Psoas muscle (tissue), 8 donors: ENCODE data around the gene CPA4. TPM values are rescaled to one million over a fixed set of nuclear protein-coding genes. Genes with fewer than 3 reads are reported as not detected.

ENCODE experiments used
- ATAC-seq, 4 donors: fragments of 200-7000 bp; cut with Tn5 transposase; one replicate each; pipeline ENCODE4 v1.9.1; 2020; ENCODE audit warnings: moderate library complexity in 3 of 4, mild to moderate bottlenecking in 2 of 4
- DNase-seq, 2 donors: peaks; one replicate each; pipeline ENCODE4 v3.0.0-alpha.2; 2020
- H3K27ac ChIP-seq: fragments of 200-600 bp; one replicate; pipeline ENCODE4 v1.8.0; 2022
- H3K27me3 ChIP-seq, 3 donors: fragments of 200-600 bp in 1 of 3; one replicate each; pipeline versions ENCODE4 v1.6.1 to v1.8.0; 2013 to 2022; ENCODE audit warnings: low read length in 2 of 3, mild to moderate bottlenecking in 2 of 3, moderate library complexity in 1 of 3; ENCODE audit not compliant: insufficient read depth in 3 of 3
- H3K36me3 ChIP-seq, 2 donors: fragments of 200-600 bp in 1 of 2; one replicate each; pipeline versions ENCODE4 v1.6.1 to v1.8.0; 2013 to 2022; ENCODE audit warnings: low read depth in 1 of 2, mild to moderate bottlenecking in 1 of 2, moderate library complexity in 1 of 2; ENCODE audit not compliant: insufficient read depth in 1 of 2
- H3K4me1 ChIP-seq: fragments of 200-600 bp; one replicate; pipeline ENCODE4 v1.8.0; 2022
- H3K4me3 ChIP-seq: fragments of 200-600 bp; one replicate; pipeline ENCODE4 v1.8.0; 2022; ENCODE audit warnings: mild to moderate bottlenecking
- H3K9me3 ChIP-seq: fragments of 200-600 bp; one replicate; pipeline ENCODE4 v1.8.0; 2022
- CTCF ChIP-seq: fragments of 200-600 bp; IDR thresholded peaks from one replicate; pipeline ENCODE4 v1.8.0; 2022; ENCODE audit warnings: antibody characterized with exemption
- WGBS, 3 donors: extraction: QIAGEN DNeasy Blood & Tissue Kit; methylation state at CpG; one replicate each; pipeline versions ENCODE4 v1.1.6 to v1.1.7; 2013; 5-methylcytosine and 5-hydroxymethylcytosine counted together
- intact Hi-C, 2 donors: fragments of 100-400 bp; cut with DNase I; formaldehyde crosslinking; loops; one replicate each; pipeline versions ENCODE4 v1.11.0 to v1.14.2; 2022
- polyA plus RNA-seq, 3 donors: library from polyadenylated mRNA; stranded (reverse); fragments of 200-250 nt; gene quantifications; one replicate each; pipeline ENCODE4 v1.2.3, GENCODE V29; 2013
- total RNA-seq, 4 donors: library from RNA; stranded (reverse); fragmentation: NEBNext Ultra II Directional in 2 of 4; extraction: Animal tissue kit (Norgen Biotek cat#: 25700) in 2 of 4; gene quantifications; one replicate each; pipeline versions ENCODE4 v1.2.1 to v1.2.4, GENCODE V29; 2021 to 2023
- donor health status: healthy with polysubstance abuse.
- donor health status: DM: no; HTN: no; CAD: no; lungs with moderate emphysema.
- donor health status: Bipolar disorder and iron deficiency.
- donor health status: healthy.
- donor health status: DM: yes; HTN: yes; CAD: no.
- donor health status: DM: no; HTN: no; CAD: no.
- donor health status: DM: no; HTN: no; CAD: no.
- donor health status: DM: yes; HTN: yes; CAD: no.

CPA4 gene
- total and polyA plus RNA-seq, 7 donors: 0.09 to 2.5 (median 0.68) TPM

- H3K9me3 ChIP-seq: peaks cover 9% of the 10 kb centered on the region
- no peaks in the 10 kb centered on the region for H3K36me3 ChIP-seq
- H3K4me3 ChIP-seq: no peak overlapping the region
- H3K4me1 ChIP-seq: peaks cover 32% of the 10 kb centered on the region
- TF ChIP-seq CTCF: no peak
- ATAC-seq: no peak
- no peaks in the 10 kb centered on the region for H3K27me3 ChIP-seq
- WGBS, 3 donors: 87 to 93% (median 89%) methylated on average over 7 of the region's 7 CpGs
- no peak overlapping the region for H3K27ac ChIP-seq
- intact Hi-C loops: no loop called here
- no peak for DNase-seq
Observed at GRCh38 chr7:130361681-130362080, 68.7 kb downstream of the CPA4 start.

GRCh38 chr7:130362251-130362816, 69.4 kb downstream of the CPA4 start:
- WGBS, 3 donors: 48 to 53% (median 51%) methylated on average over 10 of the region's 10 CpGs
- intact Hi-C loops: no loop called here

GRCh38 chr7:130363026-130363847, 70.3 kb downstream of the CPA4 start:
- WGBS, 3 donors: 51 to 69% (median 58%) methylated on average over 8 of the region's 8 CpGs
- Histone ChIP-seq H3K9me3 (peaks cover 9% of the 10 kb centered on the region), H3K27me3 (no peaks in the 10 kb centered on the region), H3K36me3 (no peaks in the 10 kb centered on the region), H3K4me1 (peaks cover 34% of the 10 kb centered on the region), H3K4me3 (no peak overlapping the region), H3K27ac (peak overlapping the region; percentile 53)
- DNase-seq: peak; percentile 45 to 46
- no peak for TF ChIP-seq CTCF
- ATAC-seq: peak; percentile 65 to 88 (median 76)
- intact Hi-C loops: no loop called here

More at GRCh38 chr7:130362251-130362816, 69.4 kb downstream of the CPA4 start:
- TF ChIP-seq CTCF: no peak
- ATAC-seq (no peak), DNase-seq (peak in 1 of 2 donors; percentile 44)
- Histone ChIP-seq H3K9me3 (peaks cover 9% of the 10 kb centered on the region), H3K27ac (no peak overlapping the region), H3K36me3 (no peaks in the 10 kb centered on the region), H3K4me1 (peaks cover 34% of the 10 kb centered on the region), H3K27me3 (no peaks in the 10 kb centered on the region), H3K4me3 (no peak overlapping the region)

GRCh38 chr7:130364451-130364850, 71.5 kb downstream of the CPA4 start:
- DNase-seq (peak in 1 of 2 donors; percentile 34), ATAC-seq (no peak)
- H3K4me3 ChIP-seq: no peak overlapping the region
- intact Hi-C loops: no loop called here
- no peak for TF ChIP-seq CTCF
- H3K4me1 ChIP-seq: peaks cover 42% of the 10 kb centered on the region
- peaks cover 9% of the 10 kb centered on the region for H3K9me3 ChIP-seq
- H3K36me3 ChIP-seq: no peaks in the 10 kb centered on the region
- 57 to 73% (median 69%) methylated on average over 4 of the region's 4 CpGs for WGBS, 3 donors
- H3K27me3 ChIP-seq: no peaks in the 10 kb centered on the region
- H3K27ac ChIP-seq: peak overlapping the region; percentile 83
